ENCODE data around the gene CGA.

DNA sequence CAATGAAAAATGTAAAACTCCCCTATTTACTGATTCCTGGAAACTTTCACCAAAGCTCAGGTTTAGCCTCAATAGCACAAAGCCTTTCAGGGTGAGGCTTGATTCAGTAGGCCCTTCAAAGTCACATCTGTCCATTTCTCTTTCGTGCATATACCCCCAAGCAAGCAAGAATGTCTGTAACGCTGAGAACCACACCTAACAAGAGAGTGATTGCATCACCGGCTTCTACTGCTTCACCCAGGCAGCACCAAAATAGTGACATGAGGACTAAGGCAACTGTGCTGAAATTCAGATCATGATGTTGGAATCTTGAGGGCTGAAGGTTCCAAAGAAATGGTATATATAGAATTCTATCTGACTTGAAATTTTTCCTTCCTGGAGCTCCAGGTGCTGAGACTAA is 26.1 kb downstream of the CGA start:
- TF ChIP-seq, protein P1, sequence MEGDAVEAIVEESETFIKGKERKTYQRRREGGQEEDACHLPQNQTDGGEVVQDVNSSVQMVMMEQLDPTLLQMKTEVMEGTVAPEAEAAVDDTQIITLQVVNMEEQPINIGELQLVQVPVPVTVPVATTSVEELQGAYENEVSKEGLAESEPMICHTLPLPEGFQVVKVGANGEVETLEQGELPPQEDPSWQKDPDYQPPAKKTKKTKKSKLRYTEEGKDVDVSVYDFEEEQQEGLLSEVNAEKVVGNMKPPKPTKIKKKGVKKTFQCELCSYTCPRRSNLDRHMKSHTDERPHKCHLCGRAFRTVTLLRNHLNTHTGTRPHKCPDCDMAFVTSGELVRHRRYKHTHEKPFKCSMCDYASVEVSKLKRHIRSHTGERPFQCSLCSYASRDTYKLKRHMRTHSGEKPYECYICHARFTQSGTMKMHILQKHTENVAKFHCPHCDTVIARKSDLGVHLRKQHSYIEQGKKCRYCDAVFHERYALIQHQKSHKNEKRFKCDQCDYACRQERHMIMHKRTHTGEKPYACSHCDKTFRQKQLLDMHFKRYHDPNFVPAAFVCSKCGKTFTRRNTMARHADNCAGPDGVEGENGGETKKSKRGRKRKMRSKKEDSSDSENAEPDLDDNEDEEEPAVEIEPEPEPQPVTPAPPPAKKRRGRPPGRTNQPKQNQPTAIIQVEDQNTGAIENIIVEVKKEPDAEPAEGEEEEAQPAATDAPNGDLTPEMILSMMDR (IDR thresholded peaks at IDR 0.05): no peak
- TF ChIP-seq POLR2A (IDR thresholded peaks at IDR 0.05; ENCODE audit: low read depth) (no peak), EP300 (IDR thresholded peaks at IDR 0.05) (no peak)
